Measurements from ENCODE around the gene IL17RB. TPM values are rescaled to one million over a fixed set of nuclear protein-coding genes. Genes with fewer than 3 reads are reported as not detected.

IL17RB gene
- total and polyA plus RNA-seq, 2 of the 4 experiments (the other 2 are of a cell fraction) = under 0.01 TPM; not detected in 1

DNA sequence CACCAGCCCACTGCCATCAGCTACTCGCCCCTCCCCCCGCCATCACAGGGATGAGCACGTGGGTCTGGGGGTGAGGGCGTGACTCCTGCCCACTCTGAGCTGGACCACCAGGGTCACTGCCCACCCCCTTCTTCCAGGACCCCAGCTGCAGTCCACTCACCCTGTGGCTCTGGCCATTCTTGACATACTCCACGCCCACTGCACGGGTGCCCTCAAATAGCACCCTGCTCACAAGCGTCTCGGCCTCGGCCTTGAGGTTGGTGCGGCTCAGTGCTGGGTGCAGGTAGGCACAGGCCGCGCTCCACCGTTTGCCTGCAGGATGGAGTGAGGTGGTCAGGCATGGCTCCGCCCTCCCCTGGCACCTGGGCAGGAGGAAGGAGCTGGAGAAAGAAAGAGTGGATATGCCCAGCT is 24.0 kb upstream of the IL17RB start:
- CTCF ChIA-PET = no interaction called here
- BruUV-seq (replicated peaks) = no TSS peak
- in situ Hi-C loops (cut with MboI; ENCODE audit: low sequenced_read_pairs) (no loop called here), dilution Hi-C loops (cut with HindIII; ENCODE audit: low sequenced_read_pairs, unreplicated experiment) (no loop called here), intact Hi-C loops (cut with micrococcal nuclease) (no loop called here)
- H3K23ac ChIP-seq (ENCODE audit: low read depth, low read length) = no peak overlapping the region
- TF ChIP-seq CEBPB (IDR thresholded peaks at IDR 0.05; ENCODE audit: low read depth, low read length) (no peak), RAD21 (IDR thresholded peaks at IDR 0.05; ENCODE audit: low read length) (no peak), BHLHE40 (IDR thresholded peaks at IDR 0.05; ENCODE audit: low read depth, low read length) (no peak), MAFK (IDR thresholded peaks at IDR 0.05; ENCODE audit: low read depth, low read length) (no peak), RCOR1 (IDR thresholded peaks at IDR 0.05; ENCODE audit: insufficient replicate concordance, low read length) (no peak), SMC3 (IDR thresholded peaks at IDR 0.05; ENCODE audit: low read depth, low read length) (no peak)
- TF ChIP-seq, protein P1, sequence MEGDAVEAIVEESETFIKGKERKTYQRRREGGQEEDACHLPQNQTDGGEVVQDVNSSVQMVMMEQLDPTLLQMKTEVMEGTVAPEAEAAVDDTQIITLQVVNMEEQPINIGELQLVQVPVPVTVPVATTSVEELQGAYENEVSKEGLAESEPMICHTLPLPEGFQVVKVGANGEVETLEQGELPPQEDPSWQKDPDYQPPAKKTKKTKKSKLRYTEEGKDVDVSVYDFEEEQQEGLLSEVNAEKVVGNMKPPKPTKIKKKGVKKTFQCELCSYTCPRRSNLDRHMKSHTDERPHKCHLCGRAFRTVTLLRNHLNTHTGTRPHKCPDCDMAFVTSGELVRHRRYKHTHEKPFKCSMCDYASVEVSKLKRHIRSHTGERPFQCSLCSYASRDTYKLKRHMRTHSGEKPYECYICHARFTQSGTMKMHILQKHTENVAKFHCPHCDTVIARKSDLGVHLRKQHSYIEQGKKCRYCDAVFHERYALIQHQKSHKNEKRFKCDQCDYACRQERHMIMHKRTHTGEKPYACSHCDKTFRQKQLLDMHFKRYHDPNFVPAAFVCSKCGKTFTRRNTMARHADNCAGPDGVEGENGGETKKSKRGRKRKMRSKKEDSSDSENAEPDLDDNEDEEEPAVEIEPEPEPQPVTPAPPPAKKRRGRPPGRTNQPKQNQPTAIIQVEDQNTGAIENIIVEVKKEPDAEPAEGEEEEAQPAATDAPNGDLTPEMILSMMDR (conservative IDR thresholded peaks at IDR 0.05; ENCODE audit: low read depth, low read length) = no peak
- TF ChIP-seq, protein P2, sequence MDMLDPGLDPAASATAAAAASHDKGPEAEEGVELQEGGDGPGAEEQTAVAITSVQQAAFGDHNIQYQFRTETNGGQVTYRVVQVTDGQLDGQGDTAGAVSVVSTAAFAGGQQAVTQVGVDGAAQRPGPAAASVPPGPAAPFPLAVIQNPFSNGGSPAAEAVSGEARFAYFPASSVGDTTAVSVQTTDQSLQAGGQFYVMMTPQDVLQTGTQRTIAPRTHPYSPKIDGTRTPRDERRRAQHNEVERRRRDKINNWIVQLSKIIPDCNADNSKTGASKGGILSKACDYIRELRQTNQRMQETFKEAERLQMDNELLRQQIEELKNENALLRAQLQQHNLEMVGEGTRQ (IDR thresholded peaks at IDR 0.05; ENCODE audit: low read depth, low read length) = no peak
- H2BK20ac ChIP-seq (ENCODE audit: low read depth, low read length) = no peak overlapping the region
- no peak overlapping the region for H4K91ac ChIP-seq (ENCODE audit: insufficient read depth, low read depth, low read length)
- no peak overlapping the region for H4K5ac ChIP-seq (ENCODE audit: low read depth, low read length)
- no peak for ATAC-seq (ENCODE audit: low read depth)
- no peak overlapping the region for H4K8ac ChIP-seq (ENCODE audit: low read depth in 2 of 2, low read length in 2 of 2)
- no peak overlapping the region for H3K18ac ChIP-seq (ENCODE audit: low read depth, low read length)
- no peaks in the 10 kb centered on the region for H3K79me1 ChIP-seq (ENCODE audit: low read depth in 1 of 2, low read length in 2 of 2)
- no peak overlapping the region for H3K4me2 ChIP-seq (ENCODE audit: low read depth, low read length)
- no peak overlapping the region for H3K27ac ChIP-seq (ENCODE audit: insufficient read depth, low read length)
- no peak for DNase-seq
- no peaks in the 10 kb centered on the region for H3K36me3 ChIP-seq (ENCODE audit: control insufficient read depth, insufficient read depth, low read length)
- H2BK15ac ChIP-seq (ENCODE audit: low read depth, low read length) = no peak overlapping the region
- H4K20me1 ChIP-seq (ENCODE audit: insufficient read depth, low read length) = no peaks in the 10 kb centered on the region
- H3K4me3 ChIP-seq (ENCODE audit: insufficient read depth, low read depth, low read length) = no peak overlapping the region
- H3K9me1 ChIP-seq (ENCODE audit: insufficient read depth, low read length) = no peaks in the 10 kb centered on the region
- H3K27me3 ChIP-seq (ENCODE audit: control insufficient read depth, insufficient read depth, low read length) = no peaks in the 10 kb centered on the region; the same call in 1 of the 2 replicates
- POLR2A ChIA-PET (ENCODE audit: unreplicated experiment) = no interaction called here
- no peak overlapping the region for H2BK5ac ChIP-seq (ENCODE audit: low read depth, low read length, poor library complexity, severe bottlenecking)
- H2AK9ac ChIP-seq (replicated peaks; ENCODE audit: low read depth, low read length, poor library complexity) = no peak overlapping the region
- no peaks in the 10 kb centered on the region for H3K9me3 ChIP-seq (ENCODE audit: control insufficient read depth, insufficient read depth, low read length)
- no peak overlapping the region for H2AK5ac ChIP-seq (ENCODE audit: low read depth, low read length)
- H3K14ac ChIP-seq (replicated peaks; ENCODE audit: low read depth, low read length) = no peak overlapping the region
- no peak overlapping the region for H3K4ac ChIP-seq (ENCODE audit: low read depth, low read length)
- no peak overlapping the region for H3K9ac ChIP-seq (ENCODE audit: low read depth, low read length)
- no peak overlapping the region for H2BK120ac ChIP-seq (ENCODE audit: low read depth, low read length)
- no peak overlapping the region for H3K56ac ChIP-seq (ENCODE audit: extremely low read depth, insufficient read depth, low read length)
- WGBS, 2 experiments (ENCODE audit: extremely low coverage in 2 of 2, insufficient read length in 1 of 2) = 88% methylated on average over 5 of the region's 14 CpGs; no CpG with 5 or more reads in 1 of the 2 experiments
- H3K4me1 ChIP-seq (ENCODE audit: control insufficient read depth, insufficient read depth, low read length) = no peaks in the 10 kb centered on the region
- no peak overlapping the region for H2AFZ ChIP-seq (replicated peaks; ENCODE audit: low read length, poor library complexity)

Data from IMR-90 (cell line).